ENCODE results near the gene PIBF1. TPM values are rescaled to one million over a fixed set of nuclear protein-coding genes. Genes with fewer than 3 reads are reported as not detected.

The PIBF1 gene
- total RNA-seq, 1 experiment from 2014 or later: 39.1 TPM

GRCh38 chr13:72864142-72865011 lies 82.4 kb downstream of the PIBF1 start:
- Histone ChIP-seq H2AFZ (ENCODE audit: low read length) (no peak overlapping the region), H3K9me3 (ENCODE audit: low read length) (no peaks in the 10 kb centered on the region), H3K9ac (ENCODE audit: low read length) (no peak overlapping the region), H3K27ac (ENCODE audit: low read length) (no peak overlapping the region), H3K79me2 (ENCODE audit: low read length) (peaks cover 39% of the 10 kb centered on the region), H3K27me3 (ENCODE audit: low read length) (no peaks in the 10 kb centered on the region), H3K36me3 (ENCODE audit: insufficient read depth, low read length) (peaks cover 28% of the 10 kb centered on the region; the same call in 1 of the 2 replicates), H3K4me2 (ENCODE audit: low read depth, low read length, poor library complexity, severe bottlenecking) (no peak overlapping the region), H3K9me2 (replicated peaks; ENCODE audit: insufficient read depth, low read length) (no peaks in the 10 kb centered on the region), H4K20me1 (ENCODE audit: insufficient read depth, low read depth, low read length) (no peaks in the 10 kb centered on the region), H3K4me1 (ENCODE audit: low read length) (no peaks in the 10 kb centered on the region), H3K4me3 (ENCODE audit: low read length) (no peak overlapping the region)
- DNase-seq: no peak

GRCh38 chr13:72868229-72868628 lies 86.3 kb downstream of the PIBF1 start:
- Histone ChIP-seq H3K4me3 (ENCODE audit: low read length) (no peak overlapping the region), H2AFZ (ENCODE audit: low read length) (no peak overlapping the region), H3K9ac (ENCODE audit: low read length) (no peak overlapping the region), H3K27ac (ENCODE audit: low read length) (no peak overlapping the region), H3K27me3 (ENCODE audit: low read length) (no peaks in the 10 kb centered on the region), H3K36me3 (ENCODE audit: insufficient read depth, low read length) (peaks cover 19% of the 10 kb centered on the region; the same call in 1 of the 2 replicates), H3K4me2 (ENCODE audit: low read depth, low read length, poor library complexity, severe bottlenecking) (no peak overlapping the region), H3K9me2 (replicated peaks; ENCODE audit: insufficient read depth, low read length) (no peaks in the 10 kb centered on the region), H3K4me1 (ENCODE audit: low read length) (no peaks in the 10 kb centered on the region), H4K20me1 (ENCODE audit: insufficient read depth, low read depth, low read length) (no peaks in the 10 kb centered on the region), H3K79me2 (ENCODE audit: low read length) (peaks cover 28% of the 10 kb centered on the region; the same call in 1 of the 2 replicates), H3K9me3 (ENCODE audit: low read length) (no peaks in the 10 kb centered on the region)
- no peak for DNase-seq

GRCh38 chr13:72875233-72875632 lies 93.3 kb downstream of the PIBF1 start:
- Histone ChIP-seq H3K36me3 (ENCODE audit: insufficient read depth, low read length) (peaks cover 9% of the 10 kb centered on the region; the same call in 1 of the 2 replicates), H3K9me2 (replicated peaks; ENCODE audit: insufficient read depth, low read length) (no peaks in the 10 kb centered on the region), H3K9me3 (ENCODE audit: low read length) (no peaks in the 10 kb centered on the region), H3K27me3 (ENCODE audit: low read length) (no peaks in the 10 kb centered on the region), H4K20me1 (ENCODE audit: insufficient read depth, low read depth, low read length) (no peaks in the 10 kb centered on the region), H3K27ac (ENCODE audit: low read length) (no peak overlapping the region), H3K9ac (ENCODE audit: low read length) (no peak overlapping the region), H2AFZ (ENCODE audit: low read length) (no peak overlapping the region), H3K4me3 (ENCODE audit: low read length) (no peak overlapping the region), H3K4me1 (ENCODE audit: low read length) (no peaks in the 10 kb centered on the region), H3K4me2 (ENCODE audit: low read depth, low read length, poor library complexity, severe bottlenecking) (no peak overlapping the region), H3K79me2 (ENCODE audit: low read length) (peaks cover 46% of the 10 kb centered on the region)
- DNase-seq: no peak

GRCh38 chr13:72884101-72884500 lies 102.2 kb downstream of the PIBF1 start:
- peaks cover under 1% of the 10 kb centered on the region; the same call in 1 of the 2 replicates for H3K36me3 ChIP-seq (ENCODE audit: insufficient read depth, low read length)
- no peak overlapping the region for H3K4me2 ChIP-seq (ENCODE audit: low read depth, low read length, poor library complexity, severe bottlenecking)
- no peak overlapping the region for H2AFZ ChIP-seq (ENCODE audit: low read length)
- H3K79me2 ChIP-seq (ENCODE audit: low read length): peaks cover 47% of the 10 kb centered on the region
- H3K9ac ChIP-seq (ENCODE audit: low read length): no peak overlapping the region
- H4K20me1 ChIP-seq (ENCODE audit: insufficient read depth, low read depth, low read length): no peaks in the 10 kb centered on the region
- no peak for DNase-seq
- H3K9me3 ChIP-seq (ENCODE audit: low read length): no peaks in the 10 kb centered on the region
- no peak overlapping the region for H3K4me3 ChIP-seq (ENCODE audit: low read length)
- H3K4me1 ChIP-seq (ENCODE audit: low read length): no peaks in the 10 kb centered on the region
- no peaks in the 10 kb centered on the region for H3K9me2 ChIP-seq (replicated peaks; ENCODE audit: insufficient read depth, low read length)
- no peak overlapping the region for H3K27ac ChIP-seq (ENCODE audit: low read length)
- no peaks in the 10 kb centered on the region for H3K27me3 ChIP-seq (ENCODE audit: low read length)

- H3K79me2 ChIP-seq (ENCODE audit: low read length): peaks cover 43% of the 10 kb centered on the region
- no peak overlapping the region for H3K9ac ChIP-seq (ENCODE audit: low read length)
- H3K27me3 ChIP-seq (ENCODE audit: low read length): no peaks in the 10 kb centered on the region
- no peaks in the 10 kb centered on the region for H3K4me1 ChIP-seq (ENCODE audit: low read length)
- no peak overlapping the region for H3K4me3 ChIP-seq (ENCODE audit: low read length)
- no peak overlapping the region for H2AFZ ChIP-seq (ENCODE audit: low read length)
- no peak for DNase-seq
- H3K9me3 ChIP-seq (ENCODE audit: low read length): no peaks in the 10 kb centered on the region
- no peaks in the 10 kb centered on the region for H3K36me3 ChIP-seq (ENCODE audit: insufficient read depth, low read length)
- H3K4me2 ChIP-seq (ENCODE audit: low read depth, low read length, poor library complexity, severe bottlenecking): no peak overlapping the region
- no peak overlapping the region for H3K27ac ChIP-seq (ENCODE audit: low read length)
- no peaks in the 10 kb centered on the region for H4K20me1 ChIP-seq (ENCODE audit: insufficient read depth, low read depth, low read length)
- no peaks in the 10 kb centered on the region for H3K9me2 ChIP-seq (replicated peaks; ENCODE audit: insufficient read depth, low read length)
Measured at GRCh38 chr13:72886272-72887067, 104.5 kb downstream of the PIBF1 start.

- H3K4me3 ChIP-seq (ENCODE audit: low read length): no peak overlapping the region
- H3K9me3 ChIP-seq (ENCODE audit: low read length): no peaks in the 10 kb centered on the region
- H3K79me2 ChIP-seq (ENCODE audit: low read length): peaks cover 37% of the 10 kb centered on the region; the same call in 1 of the 2 replicates
- no peak for DNase-seq
- H3K4me1 ChIP-seq (ENCODE audit: low read length): no peaks in the 10 kb centered on the region
- H3K27ac ChIP-seq (ENCODE audit: low read length): no peak overlapping the region
- 0 out of 2 replicates have a peak, but pooled peaks cover 3% of the 10 kb centered on the region for H3K36me3 ChIP-seq (ENCODE audit: insufficient read depth, low read length)
- no peak overlapping the region for H3K9ac ChIP-seq (ENCODE audit: low read length)
- H3K27me3 ChIP-seq (ENCODE audit: low read length): no peaks in the 10 kb centered on the region
- H2AFZ ChIP-seq (ENCODE audit: low read length): no peak overlapping the region
- H3K4me2 ChIP-seq (ENCODE audit: low read depth, low read length, poor library complexity, severe bottlenecking): no peak overlapping the region
- no peaks in the 10 kb centered on the region for H4K20me1 ChIP-seq (ENCODE audit: insufficient read depth, low read depth, low read length)
- H3K9me2 ChIP-seq (replicated peaks; ENCODE audit: insufficient read depth, low read length): no peaks in the 10 kb centered on the region
Measured at GRCh38 chr13:72889495-72889894, 107.6 kb downstream of the PIBF1 start.

- no peak overlapping the region for H3K4me3 ChIP-seq (ENCODE audit: low read length)
- no peaks in the 10 kb centered on the region for H4K20me1 ChIP-seq (ENCODE audit: insufficient read depth, low read depth, low read length)
- no peak overlapping the region for H3K4me2 ChIP-seq (ENCODE audit: low read depth, low read length, poor library complexity, severe bottlenecking)
- H3K27ac ChIP-seq (ENCODE audit: low read length): no peak overlapping the region
- no peaks in the 10 kb centered on the region for H3K9me3 ChIP-seq (ENCODE audit: low read length)
- H3K79me2 ChIP-seq (ENCODE audit: low read length): peaks cover 28% of the 10 kb centered on the region; the same call in 1 of the 2 replicates
- H2AFZ ChIP-seq (ENCODE audit: low read length): no peak overlapping the region
- H3K36me3 ChIP-seq (ENCODE audit: insufficient read depth, low read length): 0 out of 2 replicates have a peak, but pooled peaks cover 4% of the 10 kb centered on the region
- no peak for DNase-seq
- H3K9ac ChIP-seq (ENCODE audit: low read length): no peak overlapping the region
- no peaks in the 10 kb centered on the region for H3K9me2 ChIP-seq (replicated peaks; ENCODE audit: insufficient read depth, low read length)
- no peaks in the 10 kb centered on the region for H3K27me3 ChIP-seq (ENCODE audit: low read length)
- H3K4me1 ChIP-seq (ENCODE audit: low read length): no peaks in the 10 kb centered on the region
Measured at GRCh38 chr13:72890546-72890945, 108.6 kb downstream of the PIBF1 start.

- no peak overlapping the region for H3K4me3 ChIP-seq (ENCODE audit: low read length)
- H3K9me2 ChIP-seq (replicated peaks; ENCODE audit: insufficient read depth, low read length): no peaks in the 10 kb centered on the region
- H3K27ac ChIP-seq (ENCODE audit: low read length): no peak overlapping the region
- no peak overlapping the region for H3K9ac ChIP-seq (ENCODE audit: low read length)
- H3K36me3 ChIP-seq (ENCODE audit: insufficient read depth, low read length): peaks cover 10% of the 10 kb centered on the region; the same call in 1 of the 2 replicates
- DNase-seq: no peak
- H3K27me3 ChIP-seq (ENCODE audit: low read length): no peaks in the 10 kb centered on the region
- H4K20me1 ChIP-seq (ENCODE audit: insufficient read depth, low read depth, low read length): no peaks in the 10 kb centered on the region
- no peak overlapping the region for H3K4me2 ChIP-seq (ENCODE audit: low read depth, low read length, poor library complexity, severe bottlenecking)
- H2AFZ ChIP-seq (ENCODE audit: low read length): no peak overlapping the region
- H3K79me2 ChIP-seq (ENCODE audit: low read length): peaks cover 21% of the 10 kb centered on the region; the same call in 1 of the 2 replicates
- H3K4me1 ChIP-seq (ENCODE audit: low read length): no peaks in the 10 kb centered on the region
- no peaks in the 10 kb centered on the region for H3K9me3 ChIP-seq (ENCODE audit: low read length)
Measured at GRCh38 chr13:72891423-72891822, 109.5 kb downstream of the PIBF1 start.
